ENCODE results near the gene VPS45. TPM values are rescaled to one million over a fixed set of nuclear protein-coding genes. Genes with fewer than 3 reads are reported as not detected.

Gene VPS45
- 31.5 and 48.7 TPM in 2 replicates for polyA plus RNA-seq (2012; rRNA removed)
- 33.9 and 35.2 TPM in 2 replicates for polyA plus RNA-seq (2012; cell fraction: cytosol; rRNA removed)
- 57.0 and 108 TPM in 2 replicates for polyA plus RNA-seq (2012; cell fraction: nucleus; rRNA removed)

GRCh38 chr1:150067184-150068108 lies at the start of gene VPS45:
Gene VPS45 (plus strand): TSS chr1:150067776. CDS start chr1:150067858, 82 bp downstream.
- Histone ChIP-seq H3K4me2 (peak within 1 kb of the TSS; percentile 88), H3K4me3 (ENCODE audit: low read depth in 2 of 2, low read length in 1 of 2) (peak within 1 kb of the TSS; percentile 81 to 86), H3K4me1 (ENCODE audit: control insufficient read depth in 1 of 2, insufficient read depth in 2 of 2, low read depth in 1 of 2, low read length in 1 of 2) (peaks cover 4 to 21% of the 10 kb centered on the region in 2 experiments; a peak in 3 of 4 replicates), H3K79me2 (ENCODE audit: insufficient read depth) (peaks cover 64% of the 10 kb centered on the region), H3K9me3 (no peaks in the 10 kb centered on the region), H3K9me2 (no peaks in the 10 kb centered on the region), H3K9ac (peak within 1 kb of the TSS; percentile 90), H3K27ac (ENCODE audit: low read depth in 2 of 2, low read length in 1 of 2) (peak within 1 kb of the TSS; percentile 90 to 98), H2AFZ (ENCODE audit: low read depth) (peak within 1 kb of the TSS; percentile 91), H3K27me3 (ENCODE audit: insufficient read depth) (no peaks in the 10 kb centered on the region), H3K36me3 (replicated peaks in 1 of 2; ENCODE audit: control insufficient read depth in 1 of 2, insufficient read depth in 2 of 2, low read length in 1 of 2) (peaks cover 17 to 20% of the 10 kb centered on the region in 2 experiments), H3F3A (replicated peaks; ENCODE audit: insufficient read depth) (peaks cover 31% of the 10 kb centered on the region), H4K20me1 (ENCODE audit: insufficient read depth) (no peaks in the 10 kb centered on the region)
- under 1% methylated on average over 44 of the region's 46 CpGs for WGBS (ENCODE audit: low lambda C conversion rate)
- ChIA-PET POLR2A (interaction anchor here (0.7 to 3.0 kb wide), 8 partner anchors 10 to 254 kb away, joined by 3 to 16 read pairs (median 4); partner anchors contain the start of genes BOLA1, OTUD7B and PRPF3), CTCF (interaction anchor here (0.7 to 2.5 kb wide), 12 partner anchors 9 to 1649 kb away, joined by 3 to 19 read pairs (median 3); a partner anchor contains a TSS)
- DNase-seq, result peak; percentile 91
- TF ChIP-seq CHD2 (IDR thresholded peaks at IDR 0.05; ENCODE audit: low read length, partially characterized antibody) (peak; percentile 71), JUND (IDR thresholded peaks at IDR 0.05) (0 out of 2 replicates have a peak, but pooled peaks have one; percentile 11), EZH2phosphoT487 (IDR thresholded peaks at IDR 0.05; ENCODE audit: borderline replicate concordance, low read depth) (no peak), POLR2AphosphoS5 (IDR thresholded peaks at IDR 0.05; ENCODE audit: low read depth, low read length) (peak; percentile 70), GABPA (IDR thresholded peaks at IDR 0.05; ENCODE audit: low read depth) (peak; percentile 97), REST (IDR thresholded peaks at IDR 0.05; ENCODE audit: low read depth, low read length) (no peak; the same call in 1 of the 2 replicates), USF1 (IDR thresholded peaks at IDR 0.05; ENCODE audit: borderline replicate concordance, low read depth) (0 out of 2 replicates have a peak, but pooled peaks have one; percentile 51), TCF12 (IDR thresholded peaks at IDR 0.05) (no peak), TAF1 (IDR thresholded peaks at IDR 0.05; ENCODE audit: borderline replicate concordance, low read depth, low read length) (peak; percentile 79), ZBTB33 (IDR thresholded peaks at IDR 0.05; ENCODE audit: borderline replicate concordance, low read depth) (peak; percentile 41; the same call in 1 of the 2 replicates), NFIC (IDR thresholded peaks at IDR 0.05; ENCODE audit: borderline replicate concordance) (0 out of 2 replicates have a peak, but pooled peaks have one; percentile 38), SIN3A (IDR thresholded peaks at IDR 0.05; ENCODE audit: borderline replicate concordance, low read depth, low read length) (peak; percentile 94), IRF3 (IDR thresholded peaks at IDR 0.05; ENCODE audit: low read depth, low read length) (0 out of 2 replicates have a peak, but pooled peaks have one; percentile 20), FOSL2 (IDR thresholded peaks at IDR 0.05; ENCODE audit: borderline replicate concordance, low read depth) (no peak), MAX (IDR thresholded peaks at IDR 0.05; ENCODE audit: low read depth) (peak; percentile 92), GATA2 (CRISPR knock-in tag; IDR thresholded peaks at IDR 0.05) (no peak), RCOR1 (IDR thresholded peaks at IDR 0.05; ENCODE audit: low read length) (peak; percentile 37; the same call in 1 of the 2 replicates), ELF1 (IDR thresholded peaks at IDR 0.05) (peak; percentile 82), EP300 (IDR thresholded peaks at IDR 0.05; ENCODE audit: borderline replicate concordance in 1 of 2, low read depth in 1 of 2, low read length in 1 of 2) (peak in 1 of 2 experiments; percentile 13; a peak in 1 of 4 replicates), MXI1 (IDR thresholded peaks at IDR 0.05; ENCODE audit: low read depth, low read length) (peak; percentile 94), PBX3 (IDR thresholded peaks at IDR 0.05) (peak; percentile 51; the same call in 1 of the 2 replicates)
